HG02870 (cell line): Measurements from ENCODE around the gene DYNLT1.
"Not testable (repeated sequence)": the region's sequence is repeated elsewhere in the genome, so short reads cannot be mapped to it uniquely, and the experiment has no call there.

Experiments
- ATAC-seq: cut with Tn5 transposase; IDR thresholded peaks from one replicate; pipeline ENCODE4 v1.9.1; 2021; ENCODE audit warnings: mild to moderate bottlenecking, moderate library complexity; ENCODE audit not compliant: unreplicated experiment

The DYNLT1 gene

GRCh38 chr6:158642097-158642601, 2.4 kb downstream of the DYNLT1 start:
- no peak for ATAC-seq

DNA sequence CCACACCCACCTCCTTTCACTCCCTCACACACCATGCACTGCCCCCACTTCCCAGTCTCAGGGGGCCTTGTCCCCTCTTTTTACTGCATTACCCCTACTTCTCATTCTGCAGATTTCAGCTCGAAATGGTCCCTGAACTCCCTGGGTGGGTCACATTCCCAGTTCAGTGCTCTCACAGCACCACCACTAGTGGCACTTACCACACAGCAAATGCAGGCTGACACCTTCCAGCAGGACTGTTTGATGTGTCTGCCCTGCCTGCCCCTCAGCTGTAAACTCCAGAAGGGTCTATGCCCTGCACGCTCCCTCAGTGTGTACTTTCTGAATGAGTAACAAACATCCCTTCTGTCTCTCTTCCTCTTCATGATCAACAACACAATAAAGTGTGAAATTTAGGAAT, 4.0 kb downstream of the DYNLT1 start:
- ATAC-seq: no peak

GRCh38 chr6:158639056-158639455, 5.5 kb downstream of the DYNLT1 start:
- no peak for ATAC-seq

- ATAC-seq: no peak
These were observed 6.2 kb downstream of the DYNLT1 start for GRCh38 chr6:158638324-158638854.

DNA sequence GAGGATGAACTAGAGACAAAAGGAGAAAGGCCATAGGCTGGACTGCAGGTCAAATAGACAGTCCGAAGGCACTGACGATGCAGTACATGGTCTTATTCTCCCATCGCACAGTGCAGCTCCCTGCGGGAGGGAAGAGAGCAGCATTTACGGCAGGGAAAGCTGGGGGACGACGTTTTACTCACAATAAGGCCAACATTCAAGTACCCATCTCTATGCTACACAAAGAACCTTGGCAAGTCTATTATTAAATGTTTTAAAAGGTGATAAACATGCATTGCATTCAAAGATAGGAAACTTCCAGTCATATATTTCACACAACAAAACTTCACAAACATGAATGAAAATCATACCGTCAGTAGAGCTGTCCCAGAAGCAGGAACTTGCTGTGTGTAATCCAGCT, 7.8 kb downstream of the DYNLT1 start:
- ATAC-seq: no peak

GRCh38 chr6:158635427-158636073, 9.0 kb downstream of the DYNLT1 start:
- no peak for ATAC-seq

- ATAC-seq: no peak
These were observed 9.7 kb downstream of the DYNLT1 start for GRCh38 chr6:158634695-158635426.

- no peak for ATAC-seq
These were observed 11.4 kb downstream of the DYNLT1 start for GRCh38 chr6:158633127-158633526.

GRCh38 chr6:158632538-158633119, 11.9 kb downstream of the DYNLT1 start:
- ATAC-seq: not testable (repeated sequence)

GRCh38 chr6:158631678-158632537, 12.6 kb downstream of the DYNLT1 start:
- ATAC-seq: no peak

GRCh38 chr6:158630938-158631616, 13.5 kb downstream of the DYNLT1 start:
- ATAC-seq: no peak

GRCh38 chr6:158629367-158630221, 14.9 kb downstream of the DYNLT1 start:
- ATAC-seq: no peak

GRCh38 chr6:158628542-158628941, 16.0 kb downstream of the DYNLT1 start:
- ATAC-seq: no peak

DNA sequence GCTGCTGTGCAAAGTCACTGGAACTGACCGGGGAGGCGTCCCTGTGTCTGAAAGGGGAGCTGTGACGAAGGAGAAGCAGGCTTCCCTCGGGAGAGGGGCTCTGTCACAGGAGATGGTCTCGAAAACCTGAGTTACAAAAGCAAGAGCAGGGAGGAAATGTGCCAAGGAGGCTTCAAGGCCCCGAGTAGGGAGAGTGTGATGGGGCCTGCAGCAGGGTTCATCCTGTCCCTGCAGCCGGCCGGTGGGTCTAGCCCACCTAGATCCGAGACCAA, 16.7 kb downstream of the DYNLT1 start:
- no peak for ATAC-seq

- ATAC-seq: no peak
These were observed 17.2 kb downstream of the DYNLT1 start for GRCh38 chr6:158627168-158627939.

GRCh38 chr6:158626360-158627167, 18.0 kb downstream of the DYNLT1 start:
- ATAC-seq: no peak

- ATAC-seq: no peak
These were observed 18.6 kb downstream of the DYNLT1 start for GRCh38 chr6:158625881-158626305.
